HepG2 (cell line): Measurements from ENCODE around the gene RBCK1. TPM values are rescaled to one million over a fixed set of nuclear protein-coding genes. Genes with fewer than 3 reads are reported as not detected.

Source experiments
- DNMT1 ChIP-seq: sonication (generic); formaldehyde crosslinking; IDR thresholded peaks from 2 replicates; pipeline ENCODE4 v1.5.1; 2020; ENCODE audit warnings: mild to moderate bottlenecking, missing genetic modification reagents
- FOXP4 ChIP-seq: sonication (generic); formaldehyde crosslinking; IDR thresholded peaks from 2 replicates; pipeline ENCODE4 v1.4.0; 2020; ENCODE audit warnings: missing genetic modification reagents
- KDM4B ChIP-seq: sonication (generic); formaldehyde crosslinking; IDR thresholded peaks from 2 replicates; pipeline ENCODE4 v1.4.0; 2020; ENCODE audit warnings: missing genetic modification reagents
- MEF2D ChIP-seq: sonication (generic); formaldehyde crosslinking; IDR thresholded peaks from 2 replicates; pipeline ENCODE4 v1.5.1; 2020; ENCODE audit warnings: mild to moderate bottlenecking, missing genetic modification reagents
- MXD4 ChIP-seq: IDR thresholded peaks from 2 replicates; pipeline ENCODE4 v1.6.1; 2016; ENCODE audit warnings: mild to moderate bottlenecking, missing biosample characterization, missing genetic modification reagents
- NR2F2 ChIP-seq: IDR thresholded peaks from 2 replicates; pipeline ENCODE4 v1.6.1; 2012; ENCODE audit warnings: low read depth, inconsistent platforms, borderline replicate concordance
- POLR2AphosphoS5 ChIP-seq: IDR thresholded peaks from 2 replicates; pipeline ENCODE4 v1.6.1; 2012; ENCODE audit warnings: low read depth, low read length
- RFX5 ChIP-seq: IDR thresholded peaks from 2 replicates; pipeline ENCODE4 v1.6.1; 2011; ENCODE audit warnings: low read depth, low read length, improper control_type of control experiment
- SALL2 ChIP-seq: sonication (generic); formaldehyde crosslinking; IDR thresholded peaks from 2 replicates; pipeline ENCODE4 v1.8.1; 2023; ENCODE audit warnings: mild to moderate bottlenecking, missing genetic modification reagents, inconsistent platforms
- SIN3A ChIP-seq: IDR thresholded peaks from 2 replicates; pipeline ENCODE4 v1.6.1; 2011; ENCODE audit warnings: low read depth, mild to moderate bottlenecking, control low read depth, low read length, borderline replicate concordance
- TCF7 ChIP-seq: sonication (generic); IDR thresholded peaks from 2 replicates; pipeline ENCODE4 v1.6.1; 2016; ENCODE audit warnings: antibody characterized with exemption, low read depth
- ZBTB39 ChIP-seq: sonication (generic); formaldehyde crosslinking; IDR thresholded peaks from 2 replicates; pipeline ENCODE4 v1.5.0; 2020; ENCODE audit warnings: missing genetic modification reagents
- ZKSCAN1 ChIP-seq: fragments of 150-350 bp; IDR thresholded peaks from 2 replicates; pipeline ENCODE4 v1.6.1; 2014; ENCODE audit warnings: low read length
- ZNF460 ChIP-seq: sonication (generic); formaldehyde crosslinking; IDR thresholded peaks from 2 replicates; pipeline ENCODE4 v1.5.1; 2020; ENCODE audit warnings: missing genetic modification reagents, mild to moderate bottlenecking, borderline replicate concordance
- ZNF501 ChIP-seq: sonication (generic); formaldehyde crosslinking; IDR thresholded peaks from 2 replicates; pipeline ENCODE4 v1.5.1; 2020; ENCODE audit warnings: mild to moderate bottlenecking, moderate library complexity, missing genetic modification reagents
- ZNF564 ChIP-seq: sonication (generic); formaldehyde crosslinking; IDR thresholded peaks from 2 replicates; pipeline ENCODE4 v1.8.1; 2023; ENCODE audit warnings: mild to moderate bottlenecking, missing genetic modification reagents
- ZNF597 ChIP-seq: sonication (generic); formaldehyde crosslinking; IDR thresholded peaks from 2 replicates; pipeline ENCODE4 v1.5.0; 2020; ENCODE audit warnings: missing genetic modification reagents
- ZNF737 ChIP-seq: sonication (generic); formaldehyde crosslinking; IDR thresholded peaks from 2 replicates; pipeline ENCODE4 v1.5.0; 2020; ENCODE audit warnings: missing genetic modification reagents, mild to moderate bottlenecking, borderline replicate concordance
- ZSCAN21 ChIP-seq: sonication (generic); formaldehyde crosslinking; IDR thresholded peaks from 2 replicates; pipeline ENCODE4 v1.8.0; 2022; ENCODE audit warnings: mild to moderate bottlenecking, missing genetic modification reagents, moderate library complexity, borderline replicate concordance
- polyA plus RNA-seq, 8 experiments: library from polyadenylated mRNA; depleted of rRNA in 3 of 8; stranded (reverse) in 7 of 8; unstranded in 1 of 8; fragments of >200 nt; fragmentation: Illumina TruSeq in 4 of 8; extraction: Trizol in 4 of 8; gene quantifications; 2 replicates each; pipeline versions ENCODE4 v1.2.1 to v1.2.3, GENCODE V29; 2011 to 2016; ENCODE audit warnings: low read depth in 4 of 8, missing spikeins in 1 of 8, mixed read lengths in 1 of 8; ENCODE audit not compliant: insufficient read depth in 1 of 8
- total RNA-seq, 5 experiments: library from RNA; depleted of rRNA; stranded (reverse); fragments of >200 nt; fragmentation: Illumina TruSeq; extraction: Trizol; gene quantifications; 2 replicates each; pipeline ENCODE4 v1.2.3, GENCODE V29; 2016; ENCODE audit warnings: low read depth in 1 of 5
- TF ChIP-seq, protein P1 (sequence below): sonication (generic); formaldehyde crosslinking; IDR thresholded peaks from 2 replicates; pipeline ENCODE4 v1.8.1; 2023; ENCODE audit warnings: mild to moderate bottlenecking, missing genetic modification reagents
- TF ChIP-seq, protein P2 (sequence below): sonication (generic); formaldehyde crosslinking; IDR thresholded peaks from 2 replicates; pipeline ENCODE4 v1.4.0; 2020; ENCODE audit warnings: missing genetic modification reagents

RBCK1 gene
- total and polyA plus RNA-seq, 2 of the 13 experiments (the other 11 are each of a cell fraction or from before 2014, with no cell fraction given): 149 to 215 TPM

GRCh38 chr20:396619-397431, 11.3 kb upstream of the RBCK1 start (continued):
- TF ChIP-seq ZNF564 (CRISPR knock-in tag) (peak; percentile 73), TCF7 (peak; percentile 98), DNMT1 (CRISPR knock-in tag) (no peak), FOXP4 (CRISPR knock-in tag) (peak; percentile 95), MXD4 (CRISPR knock-in tag) (peak; percentile 42), SALL2 (CRISPR knock-in tag) (peak; percentile 90; the same call in 1 of the 2 replicates), ZBTB39 (CRISPR knock-in tag) (0 out of 2 replicates have a peak, but pooled peaks have one; percentile 42), MEF2D (peak; percentile 94; the same call in 1 of the 2 replicates), ZNF501 (CRISPR knock-in tag) (peak; percentile 24; the same call in 1 of the 2 replicates), KDM4B (CRISPR knock-in tag) (peak; percentile 66), ZNF460 (peak; percentile 47; the same call in 1 of the 2 replicates), ZSCAN21 (CRISPR knock-in tag) (peak; percentile 94), SIN3A (0 out of 2 replicates have a peak, but pooled peaks have one; percentile 64), ZNF737 (peak; percentile 82; the same call in 1 of the 2 replicates), ZNF597 (CRISPR knock-in tag) (no peak), POLR2AphosphoS5 (peak; percentile 61; the same call in 1 of the 2 replicates), RFX5 (peak; percentile 63; the same call in 1 of the 2 replicates), ZKSCAN1 (no peak), NR2F2 (peak; percentile 86)
- TF ChIP-seq, protein P1, sequence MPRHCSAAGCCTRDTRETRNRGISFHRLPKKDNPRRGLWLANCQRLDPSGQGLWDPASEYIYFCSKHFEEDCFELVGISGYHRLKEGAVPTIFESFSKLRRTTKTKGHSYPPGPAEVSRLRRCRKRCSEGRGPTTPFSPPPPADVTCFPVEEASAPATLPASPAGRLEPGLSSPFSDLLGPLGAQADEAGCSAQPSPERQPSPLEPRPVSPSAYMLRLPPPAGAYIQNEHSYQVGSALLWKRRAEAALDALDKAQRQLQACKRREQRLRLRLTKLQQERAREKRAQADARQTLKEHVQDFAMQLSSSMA (CRISPR knock-in tag): peak; percentile 48
- TF ChIP-seq, protein P2, sequence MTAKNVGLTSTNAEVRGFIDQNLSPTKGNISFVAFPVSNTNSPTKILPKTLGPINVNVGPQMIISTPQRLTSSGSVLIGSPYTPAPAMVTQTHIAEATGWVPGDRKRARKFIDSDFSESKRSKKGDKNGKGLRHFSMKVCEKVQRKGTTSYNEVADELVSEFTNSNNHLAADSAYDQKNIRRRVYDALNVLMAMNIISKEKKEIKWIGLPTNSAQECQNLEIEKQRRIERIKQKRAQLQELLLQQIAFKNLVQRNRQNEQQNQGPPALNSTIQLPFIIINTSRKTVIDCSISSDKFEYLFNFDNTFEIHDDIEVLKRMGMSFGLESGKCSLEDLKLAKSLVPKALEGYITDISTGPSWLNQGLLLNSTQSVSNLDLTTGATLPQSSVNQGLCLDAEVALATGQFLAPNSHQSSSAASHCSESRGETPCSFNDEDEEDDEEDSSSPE: no peak; the same call in 1 of the 2 replicates
